ENCODE data around the gene POFUT1. TPM values are rescaled to one million over a fixed set of nuclear protein-coding genes. Genes with fewer than 3 reads are reported as not detected.
A peak's percentile ranks its signal among the peaks of the same experiment; 100 is the strongest.

POFUT1 gene
- total RNA-seq, 1 donor from 2014 or later: 60.6 TPM

DNA sequence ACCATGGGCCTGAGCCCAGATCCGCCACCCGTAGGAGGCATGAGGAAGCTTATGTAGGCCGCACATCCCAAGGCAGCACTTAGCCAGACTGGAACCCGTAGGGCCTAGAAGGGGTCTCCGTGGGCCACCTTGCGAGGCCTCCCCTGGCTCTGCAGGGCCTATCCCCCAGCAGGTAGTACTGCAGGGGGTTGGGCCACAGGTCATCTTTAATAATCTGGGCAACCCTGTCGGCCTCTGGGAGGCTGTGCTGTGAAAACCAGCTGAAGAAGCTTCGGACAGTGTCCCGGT, 18.6 kb upstream of the POFUT1 start:
- no peaks in the 10 kb centered on the region for H4K20me1 ChIP-seq (ENCODE audit: insufficient read depth, low read length)
- DNase-seq (ENCODE audit: low read depth) (no peak), FAIRE-seq (no peak)
- H3K36me3 ChIP-seq (ENCODE audit: insufficient read depth, low read length): peaks cover 2% of the 10 kb centered on the region
- peaks cover 9% of the 10 kb centered on the region for H3K79me2 ChIP-seq (ENCODE audit: insufficient read depth, low read length)
- no peak overlapping the region for H3K27ac ChIP-seq (ENCODE audit: low read depth, low read length)
- peak overlapping the region; percentile 86 for H3K9ac ChIP-seq (ENCODE audit: low read length)
- Mint-ChIP-seq H3K27ac (ENCODE audit: unreplicated experiment) (no peak overlapping the region), H3K27me3 (ENCODE audit: low read depth, unreplicated experiment) (no peaks in the 10 kb centered on the region), H3K4me3 (ENCODE audit: unreplicated experiment) (no peak overlapping the region), H3K9me3 (ENCODE audit: unreplicated experiment) (no peaks in the 10 kb centered on the region), H3K4me1 (ENCODE audit: low read depth, unreplicated experiment) (peaks cover 10% of the 10 kb centered on the region), H3K36me3 (ENCODE audit: low read depth, unreplicated experiment) (peaks cover 3% of the 10 kb centered on the region)
- H2AFZ ChIP-seq (ENCODE audit: low read depth, low read length): peak overlapping the region; percentile 95
- TF ChIP-seq, protein P1, sequence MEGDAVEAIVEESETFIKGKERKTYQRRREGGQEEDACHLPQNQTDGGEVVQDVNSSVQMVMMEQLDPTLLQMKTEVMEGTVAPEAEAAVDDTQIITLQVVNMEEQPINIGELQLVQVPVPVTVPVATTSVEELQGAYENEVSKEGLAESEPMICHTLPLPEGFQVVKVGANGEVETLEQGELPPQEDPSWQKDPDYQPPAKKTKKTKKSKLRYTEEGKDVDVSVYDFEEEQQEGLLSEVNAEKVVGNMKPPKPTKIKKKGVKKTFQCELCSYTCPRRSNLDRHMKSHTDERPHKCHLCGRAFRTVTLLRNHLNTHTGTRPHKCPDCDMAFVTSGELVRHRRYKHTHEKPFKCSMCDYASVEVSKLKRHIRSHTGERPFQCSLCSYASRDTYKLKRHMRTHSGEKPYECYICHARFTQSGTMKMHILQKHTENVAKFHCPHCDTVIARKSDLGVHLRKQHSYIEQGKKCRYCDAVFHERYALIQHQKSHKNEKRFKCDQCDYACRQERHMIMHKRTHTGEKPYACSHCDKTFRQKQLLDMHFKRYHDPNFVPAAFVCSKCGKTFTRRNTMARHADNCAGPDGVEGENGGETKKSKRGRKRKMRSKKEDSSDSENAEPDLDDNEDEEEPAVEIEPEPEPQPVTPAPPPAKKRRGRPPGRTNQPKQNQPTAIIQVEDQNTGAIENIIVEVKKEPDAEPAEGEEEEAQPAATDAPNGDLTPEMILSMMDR (IDR thresholded peaks at IDR 0.05; ENCODE audit: insufficient read depth, low read depth, low read length): no peak
- no peak for TF ChIP-seq EZH2 (IDR thresholded peaks at IDR 0.05; ENCODE audit: insufficient read depth, low read length)
- H3K4me3 ChIP-seq (ENCODE audit: insufficient read depth, low read depth, low read length): peak overlapping the region; percentile 69
- H3K4me2 ChIP-seq (ENCODE audit: low read length): peak overlapping the region; percentile 95
- H3K9me3 ChIP-seq (ENCODE audit: insufficient read depth, low read depth, low read length): no peaks in the 10 kb centered on the region
- peaks cover 12% of the 10 kb centered on the region for H3K4me1 ChIP-seq (ENCODE audit: insufficient read depth, low read length)
- H3K27me3 ChIP-seq (ENCODE audit: insufficient read depth, low read length): no peaks in the 10 kb centered on the region

GRCh38 chr20:32189691-32190615, 17.7 kb upstream of the POFUT1 start:
- H3K9me3 Mint-ChIP-seq (ENCODE audit: unreplicated experiment): no peaks in the 10 kb centered on the region
- H3K27me3 Mint-ChIP-seq (ENCODE audit: low read depth, unreplicated experiment): no peaks in the 10 kb centered on the region
- Histone ChIP-seq H3K36me3 (ENCODE audit: insufficient read depth, low read length) (peaks cover 2% of the 10 kb centered on the region), H3K4me2 (ENCODE audit: low read length) (peak overlapping the region; percentile 95), H3K9ac (ENCODE audit: low read length) (peak overlapping the region; percentile 86), H3K4me3 (ENCODE audit: insufficient read depth, low read depth, low read length) (peak overlapping the region; percentile 69), H3K27me3 (ENCODE audit: insufficient read depth, low read length) (no peaks in the 10 kb centered on the region), H3K79me2 (ENCODE audit: insufficient read depth, low read length) (peaks cover 9% of the 10 kb centered on the region), H2AFZ (ENCODE audit: low read depth, low read length) (peak overlapping the region; percentile 95), H3K4me1 (ENCODE audit: insufficient read depth, low read length) (peaks cover 12% of the 10 kb centered on the region), H3K27ac (ENCODE audit: low read depth, low read length) (no peak overlapping the region), H3K9me3 (ENCODE audit: insufficient read depth, low read depth, low read length) (no peaks in the 10 kb centered on the region), H4K20me1 (ENCODE audit: insufficient read depth, low read length) (no peaks in the 10 kb centered on the region)
- H3K4me3 Mint-ChIP-seq (ENCODE audit: unreplicated experiment): peak overlapping the region; percentile 77
- H3K4me1 Mint-ChIP-seq (ENCODE audit: low read depth, unreplicated experiment): peaks cover 10% of the 10 kb centered on the region
- FAIRE-seq: no peak
- TF ChIP-seq, protein P1 (IDR thresholded peaks at IDR 0.05; ENCODE audit: insufficient read depth, low read depth, low read length): no peak
- no peak for TF ChIP-seq EZH2 (IDR thresholded peaks at IDR 0.05; ENCODE audit: insufficient read depth, low read length)
- H3K36me3 Mint-ChIP-seq (ENCODE audit: low read depth, unreplicated experiment): peaks cover 3% of the 10 kb centered on the region
- peak overlapping the region; percentile 75 for H3K27ac Mint-ChIP-seq (ENCODE audit: unreplicated experiment)
- peak; percentile 18 for DNase-seq (ENCODE audit: low read depth)

Measured in astrocyte (in vitro differentiated cells and primary cell).